GM19328 (cell line): ENCODE data around the gene CMPK2.

Experiments used
- ATAC-seq: cut with Tn5 transposase; IDR thresholded peaks from one replicate; pipeline ENCODE4 v1.9.1; 2021; ENCODE audit warnings: mild to moderate bottlenecking, moderate library complexity; ENCODE audit not compliant: unreplicated experiment

CMPK2 gene

DNA sequence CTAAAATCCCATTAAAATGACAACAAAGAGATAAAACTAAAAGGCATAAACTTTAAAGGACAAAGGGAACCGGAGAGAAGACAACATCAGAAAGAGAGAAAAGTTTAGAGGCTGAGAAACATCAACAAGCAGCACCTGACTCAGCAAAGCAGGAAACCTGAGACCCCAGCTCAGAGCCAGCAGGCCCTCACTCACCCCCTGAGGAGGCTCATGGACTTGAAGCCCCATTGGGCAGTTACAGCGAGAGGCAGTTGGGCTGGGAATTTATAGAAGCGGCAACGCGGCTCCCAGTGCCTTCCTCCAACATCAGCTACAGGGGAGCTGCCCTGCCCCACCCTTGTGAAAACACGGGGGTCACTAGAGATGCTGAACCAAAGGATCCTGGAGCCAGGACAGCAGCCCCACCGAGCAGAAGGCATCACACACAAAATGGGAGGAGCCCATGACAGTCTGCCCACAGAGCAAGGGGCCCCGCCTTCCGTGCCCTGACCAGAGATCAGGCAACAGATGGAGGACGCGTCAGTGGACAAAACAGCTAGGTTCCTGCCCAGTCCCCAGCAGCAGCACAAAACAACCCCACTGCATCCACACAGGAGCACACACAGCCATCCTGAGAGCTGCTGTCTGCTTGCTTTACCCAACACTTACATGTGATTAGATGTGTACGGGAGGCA lies 52.7 kb downstream of the CMPK2 start:
- ATAC-seq = no peak

DNA sequence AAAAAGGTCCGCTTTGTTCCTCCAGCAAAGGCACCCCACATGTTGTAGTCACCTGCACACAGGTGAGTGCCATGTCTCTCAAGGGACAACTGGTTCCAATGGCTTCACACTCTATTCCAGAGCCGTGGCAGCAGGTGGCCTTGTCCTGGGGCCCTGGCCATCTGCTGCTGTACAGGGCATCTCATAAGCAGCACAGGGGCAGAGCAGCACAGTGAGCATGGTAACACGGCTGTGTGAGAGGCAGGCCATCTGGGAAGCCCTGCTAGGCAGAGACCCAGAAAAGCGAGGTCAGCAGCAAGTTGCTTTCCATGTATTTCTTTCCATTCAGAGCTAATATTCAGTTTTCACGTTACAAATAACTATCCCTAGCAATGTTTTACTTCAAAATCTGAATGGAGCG lies 54.7 kb downstream of the CMPK2 start:
- ATAC-seq = no peak

DNA sequence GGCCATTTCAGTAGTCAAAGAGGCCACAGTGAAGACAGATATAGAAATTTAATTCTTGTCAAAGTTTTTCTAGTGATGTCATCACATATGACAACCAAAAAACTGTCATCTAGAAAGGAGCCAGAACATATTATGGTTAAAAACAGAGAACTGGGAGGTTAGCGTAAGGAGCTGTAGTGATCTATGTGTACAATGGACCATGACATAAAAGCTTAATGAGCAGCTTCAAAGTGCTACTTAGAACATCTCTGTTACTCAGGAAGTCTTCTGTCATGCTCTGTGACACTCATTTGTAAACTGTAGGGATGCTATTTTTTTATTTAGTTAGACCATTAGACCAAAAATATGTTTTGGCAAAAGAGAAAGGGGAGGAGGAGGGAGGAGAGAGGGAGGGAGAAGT lies 57.3 kb downstream of the CMPK2 start:
- no peak for ATAC-seq

DNA sequence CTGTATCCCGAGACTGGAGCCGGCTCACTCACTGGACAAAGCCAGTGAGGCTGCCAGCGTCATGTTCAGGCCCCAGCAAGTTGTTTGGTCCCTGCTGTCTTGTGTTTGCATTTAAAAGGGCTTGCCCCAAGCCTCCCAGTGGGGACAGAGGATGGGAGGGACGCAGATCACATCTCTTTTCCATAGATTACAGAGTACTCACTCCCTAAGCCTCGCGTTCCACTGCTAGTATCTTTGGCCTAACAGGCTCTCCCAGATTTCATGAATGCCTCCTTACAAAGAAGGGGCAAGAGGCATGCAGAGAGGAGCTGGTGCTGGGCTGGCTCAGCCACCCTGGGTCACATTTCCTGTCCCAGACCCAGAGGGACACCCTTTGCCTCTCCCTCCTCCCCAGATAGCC lies 59.1 kb downstream of the CMPK2 start:
- ATAC-seq = no peak

DNA sequence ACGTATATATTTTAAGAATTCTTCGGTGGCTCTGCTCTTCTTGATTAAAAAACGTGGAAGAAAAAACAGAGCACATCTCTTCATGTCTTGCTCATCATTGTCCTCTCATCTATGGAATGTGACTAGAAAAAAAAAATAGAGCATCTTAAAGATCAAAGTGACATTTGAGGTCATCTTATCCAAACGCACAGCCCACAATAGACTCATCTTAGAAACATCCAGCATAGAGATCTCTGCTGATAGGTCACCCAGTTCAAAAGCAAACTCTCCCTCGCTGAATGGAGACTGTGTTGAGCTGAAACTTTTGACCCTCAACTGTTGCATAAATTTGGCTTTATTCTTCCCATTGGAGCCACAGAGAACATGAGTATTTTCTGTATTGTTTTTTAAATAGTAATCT lies 65.2 kb downstream of the CMPK2 start:
- no peak for ATAC-seq
